ENCODE measurements around the gene ACSM2B. TPM values are rescaled to one million over a fixed set of nuclear protein-coding genes. Genes with fewer than 3 reads are reported as not detected.
"Not testable (repeated sequence)": the region's sequence is repeated elsewhere in the genome, so short reads cannot be mapped to it uniquely, and the experiment has no call there.

ACSM2B gene
- total and polyA plus RNA-seq, 8 donors = 0.21 to 0.76 (median 0.53) TPM; not detected in 4

GRCh38 chr16:20589486-20589885 is 13.3 kb upstream of the ACSM2B start:
- DNase-seq = peak in 1 of 6 donors; percentile 14
- H3K27me3 ChIP-seq; H3K4me3 ChIP-seq; ATAC-seq; H3K9me3 ChIP-seq; H3K36me3 ChIP-seq; intact Hi-C loops (cut with DNase I); FAIRE-seq: not testable (repeated sequence)
- peak overlapping the region in 1 of 4 donors; percentile 37 for H3K27ac ChIP-seq
- WGBS, 2 donors = 75 to 78% methylated on average over 6 of the region's 6 CpGs
- H3K4me1 ChIP-seq = peaks cover 4 to 15% (median 9%) of the 10 kb centered on the region in 3 donors

GRCh38 chr16:20587645-20588074 is 11.5 kb upstream of the ACSM2B start:
- FAIRE-seq; intact Hi-C loops (cut with DNase I); H3K4me3 ChIP-seq; H3K9me3 ChIP-seq; H3K27me3 ChIP-seq; H3K36me3 ChIP-seq: not testable (repeated sequence)
- ATAC-seq (peak; percentile 94 to 97 (median 97)), DNase-seq (peak in 5 of 6 donors; percentile 73 to 85 (median 78))
- Histone ChIP-seq H3K27ac (peak overlapping the region; percentile 32 to 74 (median 66)), H3K4me1 (peaks cover 4 to 15% (median 9%) of the 10 kb centered on the region in 3 donors)
- 10 to 14% methylated on average over 2 of the region's 2 CpGs for WGBS, 2 donors

GRCh38 chr16:20586716-20587115 is 10.5 kb upstream of the ACSM2B start:
- H3K27me3 ChIP-seq; DNase-seq; intact Hi-C loops (cut with DNase I); FAIRE-seq; H3K36me3 ChIP-seq; H3K9me3 ChIP-seq; H3K4me3 ChIP-seq: not testable (repeated sequence)
- Histone ChIP-seq H3K4me1 (peaks cover 4 to 15% (median 9%) of the 10 kb centered on the region in 3 donors), H3K27ac (peak overlapping the region; percentile 28 to 64 (median 40))
- 76 to 78% methylated on average over 1 of the region's 1 CpG for WGBS, 2 donors
- ATAC-seq = peak in 1 of 4 donors; percentile 5

GRCh38 chr16:20586112-20586511 is 9.9 kb upstream of the ACSM2B start:
- 75 to 85% methylated on average over 5 to 6 of the region's 6 CpGs for WGBS, 2 donors
- ATAC-seq; intact Hi-C loops (cut with DNase I); H3K36me3 ChIP-seq; DNase-seq; FAIRE-seq; H3K27me3 ChIP-seq; H3K4me3 ChIP-seq; H3K9me3 ChIP-seq: not testable (repeated sequence)
- H3K27ac ChIP-seq = peak overlapping the region in 2 of 4 donors; percentile 31 to 41
- peaks cover 4 to 15% (median 9%) of the 10 kb centered on the region in 3 donors for H3K4me1 ChIP-seq

GRCh38 chr16:20580487-20581259 is 4.5 kb upstream of the ACSM2B start:
- H3K4me1 ChIP-seq; H3K9me3 ChIP-seq; DNase-seq; H3K4me3 ChIP-seq; intact Hi-C loops (cut with DNase I); H3K27ac ChIP-seq; H3K36me3 ChIP-seq; FAIRE-seq; H3K27me3 ChIP-seq: not testable (repeated sequence)
- peak in 3 of 4 donors; percentile 34 to 79 (median 54) for ATAC-seq
- no CpG with 5 or more reads among the region's 3 CpGs for WGBS, 2 donors

GRCh38 chr16:20578091-20578490 is 1.9 kb upstream of the ACSM2B start:
- H3K9me3 ChIP-seq; DNase-seq; H3K36me3 ChIP-seq; H3K27me3 ChIP-seq; H3K4me1 ChIP-seq; H3K27ac ChIP-seq; intact Hi-C loops (cut with DNase I); H3K4me3 ChIP-seq; ATAC-seq; FAIRE-seq: not testable (repeated sequence)
- whole genome bisulfite sequencing, 2 donors = 71 to 78% methylated on average over 2 of the region's 3 CpGs

GRCh38 chr16:20569117-20569651 is 7.0 kb downstream of the ACSM2B start:
- DNase-seq; ATAC-seq; FAIRE-seq; H3K27ac ChIP-seq; H3K36me3 ChIP-seq; H3K4me3 ChIP-seq; H3K9me3 ChIP-seq; intact Hi-C loops (cut with DNase I); H3K27me3 ChIP-seq; H3K4me1 ChIP-seq: not testable (repeated sequence)
- 39 to 49% methylated on average over 2 of the region's 2 CpGs for WGBS, 2 donors

GRCh38 chr16:20568404-20568803 is 7.8 kb downstream of the ACSM2B start:
- no peaks in the 10 kb centered on the region for H3K27me3 ChIP-seq
- H3K27ac ChIP-seq = no peak overlapping the region
- no peaks in the 10 kb centered on the region for H3K9me3 ChIP-seq
- ATAC-seq (no peak), DNase-seq (no peak), FAIRE-seq (no peak)
- no peak overlapping the region for H3K4me3 ChIP-seq
- TF ChIP-seq CTCF (IDR thresholded peaks at IDR 0.05) = no peak
- H3K36me3 ChIP-seq = no peaks in the 10 kb centered on the region
- intact Hi-C loops (cut with DNase I) = no loop called here
- WGBS, 2 donors = 76 to 86% methylated on average over 3 of the region's 3 CpGs
- no peaks in the 10 kb centered on the region for H3K4me1 ChIP-seq
